ENCODE measurements around the gene TECTA.

The TECTA gene

GRCh38 chr11:121127809-121128208 lies 26.8 kb downstream of the TECTA start:
- DNase-seq (ENCODE audit: low read depth): no peak

DNA sequence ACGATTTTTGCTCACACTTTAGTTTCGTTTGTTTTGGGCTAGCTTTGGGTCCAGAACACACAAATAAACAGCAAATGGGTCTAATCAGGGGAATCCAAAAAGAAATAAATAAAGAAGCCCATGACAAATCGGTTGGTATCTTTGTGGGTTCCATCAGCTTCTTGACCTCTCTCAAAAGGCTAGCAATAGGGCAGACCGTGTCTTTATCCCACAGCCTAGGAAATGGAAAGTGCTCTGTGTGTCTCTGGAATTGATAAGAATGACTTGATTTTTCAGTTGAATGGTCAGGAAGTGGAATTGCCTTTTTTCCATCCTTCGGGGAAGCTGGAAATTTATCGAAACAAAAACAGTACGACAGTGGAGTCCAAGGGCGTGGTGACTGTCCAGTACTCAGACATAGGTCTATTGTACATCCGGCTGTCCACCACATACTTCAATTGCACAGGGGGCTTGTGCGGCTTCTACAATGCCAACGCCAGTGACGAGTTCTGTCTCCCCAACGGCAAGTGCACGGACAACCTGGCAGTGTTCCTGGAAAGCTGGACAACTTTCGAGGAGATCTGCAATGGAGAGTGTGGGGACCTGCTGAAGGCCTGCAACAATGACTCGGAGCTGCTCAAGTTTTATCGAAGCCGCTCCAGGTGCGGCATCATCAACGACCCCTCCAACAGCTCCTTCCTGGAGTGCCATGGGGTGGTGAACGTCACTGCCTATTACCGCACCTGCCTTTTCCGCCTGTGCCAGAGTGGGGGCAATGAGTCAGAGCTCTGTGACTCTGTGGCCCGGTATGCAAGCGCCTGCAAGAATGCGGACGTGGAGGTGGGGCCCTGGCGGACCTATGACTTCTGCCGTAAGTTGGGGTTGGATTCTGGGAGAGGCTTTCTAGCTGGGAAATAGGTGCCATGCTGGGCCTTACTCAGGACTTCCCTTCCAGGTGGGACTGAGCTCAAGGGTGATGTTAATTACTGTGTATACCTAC lies 28.6 kb downstream of the TECTA start:
- DNase-seq (ENCODE audit: low read depth): no peak

- no peak for DNase-seq (ENCODE audit: low read depth)
Measured at GRCh38 chr11:121131656-121132055, 30.6 kb downstream of the TECTA start.

GRCh38 chr11:121132211-121132976 lies 31.4 kb downstream of the TECTA start:
- no peak for DNase-seq (ENCODE audit: low read depth)

DNA sequence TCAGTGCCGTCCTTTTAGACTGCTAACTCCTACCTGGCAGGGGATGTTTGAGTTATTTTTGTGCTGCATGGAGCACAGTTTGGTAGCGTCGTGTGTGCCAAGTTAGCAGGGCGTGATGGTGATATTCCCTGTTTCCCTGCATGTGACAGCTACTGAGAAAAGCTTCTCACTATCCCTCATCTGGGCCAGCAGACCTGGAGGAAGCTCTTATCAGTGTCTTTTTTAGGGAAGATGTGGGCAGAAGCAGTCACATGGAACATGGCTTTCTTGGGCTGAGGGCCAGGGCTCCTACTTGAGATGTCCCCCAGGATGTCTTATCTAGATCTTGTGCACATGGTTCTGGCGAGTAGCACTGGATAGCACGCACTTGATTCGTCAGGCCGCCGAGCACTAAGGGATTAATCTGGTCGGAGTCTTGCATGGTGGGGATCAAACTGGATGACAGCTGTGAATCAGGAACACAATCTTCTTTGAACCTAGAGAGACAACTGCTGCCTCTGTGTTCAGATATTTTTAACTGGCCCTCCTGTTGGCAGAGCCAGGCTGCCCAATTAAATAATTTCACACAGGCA lies 33.8 kb downstream of the TECTA start:
- no peak for DNase-seq (ENCODE audit: low read depth)

DNA sequence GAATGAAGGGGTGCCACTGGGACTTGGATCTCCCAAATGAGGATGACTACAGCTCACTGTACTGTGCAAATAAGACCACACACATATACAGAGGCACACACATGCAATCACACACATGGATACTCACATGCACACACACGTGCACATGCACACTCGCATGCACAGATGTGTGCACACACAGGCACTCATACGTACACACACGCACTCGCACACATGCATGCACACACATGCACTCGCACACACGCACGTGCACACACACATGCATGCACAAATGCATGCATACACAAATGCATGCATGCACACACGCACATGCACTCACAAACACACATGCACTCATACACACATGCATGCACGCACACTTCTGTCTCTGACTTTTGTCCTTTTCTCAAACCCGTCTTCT lies 36.0 kb downstream of the TECTA start:
- no peak for DNase-seq (ENCODE audit: low read depth)

DNA sequence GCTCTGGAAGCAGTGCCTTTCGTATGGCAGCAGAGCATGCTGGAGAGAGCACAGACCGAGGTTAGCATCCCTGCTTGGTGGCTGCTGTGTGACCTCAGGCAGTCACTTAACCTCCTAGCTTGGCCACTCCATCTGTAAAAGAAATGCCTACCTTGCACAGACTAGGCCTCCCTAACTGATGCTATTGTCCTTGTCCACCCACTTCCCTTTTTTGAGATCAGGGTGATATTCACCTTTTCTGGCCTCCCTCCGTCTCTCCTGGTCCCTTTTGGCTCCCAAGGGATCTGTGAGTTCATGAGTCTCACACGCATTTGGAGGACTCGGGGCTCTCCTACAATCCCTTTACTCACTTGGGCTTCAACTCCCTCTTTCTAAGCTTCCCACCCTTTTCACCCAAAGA lies 37.2 kb downstream of the TECTA start:
- DNase-seq (ENCODE audit: low read depth): no peak

GRCh38 chr11:121140369-121140768 lies 39.3 kb downstream of the TECTA start:
- no peak for DNase-seq (ENCODE audit: low read depth)

DNA sequence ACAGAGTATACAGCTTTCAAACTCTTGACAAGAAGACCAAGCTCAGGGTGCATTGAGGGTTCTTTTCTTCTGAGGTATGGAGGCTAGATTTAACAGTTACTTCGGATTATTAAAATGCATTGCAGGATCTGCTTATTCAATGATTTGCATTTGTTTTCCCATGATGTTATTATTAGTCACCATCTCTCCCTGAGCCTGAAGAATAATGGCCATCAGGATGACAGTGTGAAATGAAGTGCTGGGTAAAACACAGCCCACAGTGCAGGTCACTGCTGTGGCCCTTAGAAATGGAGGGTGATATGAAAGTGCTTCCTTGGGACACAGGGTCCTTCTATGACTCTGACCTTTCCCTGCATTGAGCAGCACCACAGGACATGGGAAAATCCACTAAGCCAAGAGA lies 40.0 kb downstream of the TECTA start:
- DNase-seq (ENCODE audit: low read depth): no peak

DNA sequence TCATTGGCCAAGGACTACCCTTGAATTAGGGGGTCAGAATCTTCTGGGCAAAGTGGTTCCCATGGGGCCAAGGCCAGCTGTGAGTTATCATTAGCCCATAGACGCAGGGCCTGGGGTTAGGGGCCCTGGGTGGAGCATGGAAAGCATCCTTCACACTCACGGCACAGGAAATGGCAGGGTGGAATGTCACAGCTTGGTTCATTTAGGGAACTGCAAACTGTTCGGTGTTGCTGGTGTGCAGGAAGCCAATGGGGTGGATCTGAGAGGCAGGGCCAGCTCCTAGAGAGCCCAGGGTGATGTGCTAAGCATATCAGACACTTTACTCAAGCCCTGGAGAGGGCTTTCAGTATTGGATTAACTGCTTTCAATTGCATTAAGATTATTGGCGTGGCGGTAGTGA lies 42.9 kb downstream of the TECTA start:
- no peak for DNase-seq (ENCODE audit: low read depth)

DNA sequence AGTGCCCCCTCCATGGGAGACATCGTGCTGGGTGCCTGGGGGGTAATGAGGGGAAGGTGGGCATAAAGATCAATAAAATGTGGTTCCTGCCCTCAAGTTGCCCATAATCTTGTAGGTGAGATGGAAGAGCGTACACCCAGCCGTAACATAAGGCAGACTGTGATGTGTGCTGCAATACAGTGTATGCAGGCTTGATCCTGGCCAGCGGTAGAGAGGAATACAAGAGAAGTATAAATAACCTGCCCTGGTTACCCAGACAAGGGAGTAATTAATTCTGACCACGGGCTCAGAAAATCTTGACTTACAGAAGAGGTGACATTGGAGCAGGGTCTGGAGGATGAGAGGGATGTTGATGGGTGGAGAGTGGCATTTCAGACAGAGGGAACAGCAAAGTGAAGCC lies 43.7 kb downstream of the TECTA start:
- no peak for DNase-seq (ENCODE audit: low read depth)

GRCh38 chr11:121145826-121146225 lies 44.8 kb downstream of the TECTA start:
- DNase-seq (ENCODE audit: low read depth): no peak

- DNase-seq (ENCODE audit: low read depth): no peak
Measured at GRCh38 chr11:121149116-121149515, 48.1 kb downstream of the TECTA start.

DNA sequence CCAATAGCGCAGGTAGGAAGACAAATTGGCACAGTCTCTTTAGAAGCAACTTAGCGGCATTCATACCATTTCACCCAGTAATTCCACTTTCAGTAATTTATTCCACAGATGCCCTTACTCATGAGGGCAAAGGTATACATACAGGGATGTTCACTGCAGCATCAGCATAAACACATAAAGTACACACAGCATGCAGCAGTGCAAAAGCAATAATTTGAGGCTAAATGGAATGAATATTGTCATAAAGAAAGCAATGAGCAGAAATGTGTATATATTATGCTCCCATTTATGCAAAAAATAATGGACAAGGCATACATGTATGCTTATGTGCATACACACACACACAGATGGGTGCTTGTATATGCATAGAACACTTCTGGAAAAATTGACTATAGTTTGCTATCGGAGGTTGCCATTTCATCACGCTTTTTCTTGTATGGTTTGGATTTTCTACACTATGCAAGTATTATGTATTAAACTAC lies 50.2 kb downstream of the TECTA start:
- DNase-seq (ENCODE audit: low read depth): no peak

DNA sequence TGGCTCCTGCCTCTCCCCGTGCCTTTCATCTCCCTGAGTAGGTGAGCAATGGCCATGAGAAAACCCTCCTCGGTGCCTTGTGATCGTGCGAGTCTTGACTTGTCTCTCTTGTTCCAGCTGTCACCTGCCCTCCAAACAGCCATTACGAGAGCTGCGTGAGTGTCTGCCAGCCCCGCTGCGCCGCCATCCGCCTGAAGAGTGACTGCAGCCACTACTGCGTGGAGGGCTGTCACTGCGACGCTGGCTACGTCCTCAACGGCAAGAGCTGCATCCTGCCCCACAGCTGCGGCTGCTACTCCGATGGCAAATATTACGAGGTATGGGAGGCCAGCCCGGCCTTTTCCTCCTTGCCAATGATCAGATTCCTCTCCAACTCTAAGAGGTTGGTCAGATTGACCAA lies 51.7 kb downstream of the TECTA start:
- no peak for DNase-seq (ENCODE audit: low read depth)

GRCh38 chr11:121153472-121153871 lies 52.4 kb downstream of the TECTA start:
- no peak for DNase-seq (ENCODE audit: low read depth)

DNA sequence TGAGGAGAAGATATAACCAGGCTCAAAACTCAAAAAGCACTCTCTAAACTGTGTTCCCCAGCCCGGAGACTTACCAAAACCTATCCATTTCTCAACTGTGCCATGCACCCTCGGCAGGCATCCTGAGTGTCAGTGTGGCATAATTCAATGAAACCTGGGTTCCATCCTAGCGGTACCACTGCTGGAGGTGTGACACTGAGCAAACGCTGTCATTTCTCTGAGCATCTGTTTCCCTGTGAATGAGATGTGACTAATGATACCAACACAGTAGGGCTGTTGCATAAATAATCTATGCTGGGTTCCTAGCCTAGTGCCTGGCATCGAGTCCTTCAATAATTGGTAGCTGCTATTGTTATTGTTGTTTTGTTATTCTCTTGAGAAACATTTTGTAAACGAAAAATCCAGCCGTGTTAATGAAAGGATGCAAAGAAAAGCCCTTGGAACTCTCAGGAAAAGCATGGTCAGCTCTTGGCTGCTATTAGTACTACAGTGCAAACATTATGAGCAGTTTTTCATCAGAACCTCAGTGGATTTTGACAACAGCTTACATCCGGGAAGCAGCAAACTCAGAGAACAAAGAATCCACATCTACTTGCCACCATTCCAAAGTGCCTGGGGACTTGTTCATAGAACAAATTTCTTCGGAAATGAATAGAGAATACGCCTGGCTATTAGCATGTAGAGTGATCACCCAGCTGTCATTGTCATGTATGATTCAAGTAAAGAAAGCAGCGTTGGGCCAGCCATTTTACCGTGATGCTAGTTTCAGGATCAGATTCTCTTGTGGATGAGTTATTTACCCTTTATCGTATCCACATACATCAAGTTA lies 53.7 kb downstream of the TECTA start:
- no peak for DNase-seq (ENCODE audit: low read depth)

- DNase-seq (ENCODE audit: low read depth): no peak
Measured at GRCh38 chr11:121157756-121158155, 56.7 kb downstream of the TECTA start.

GRCh38 chr11:121159741-121160140 lies 58.7 kb downstream of the TECTA start:
- no peak for DNase-seq (ENCODE audit: low read depth)

- no peak for DNase-seq (ENCODE audit: low read depth)
Measured at GRCh38 chr11:121161349-121161917, 60.4 kb downstream of the TECTA start.

GRCh38 chr11:121163658-121164308 lies 62.7 kb downstream of the TECTA start:
- DNase-seq (ENCODE audit: low read depth): no peak

Measured in GM04503 (cell line).